HG03378 (cell line): ENCODE data around the gene HPX.
A peak's percentile ranks its signal among the peaks of the same experiment; 100 is the strongest.
"Not testable (repeated sequence)": the region's sequence is repeated elsewhere in the genome, so short reads cannot be mapped to it uniquely, and the experiment has no call there.

Experiments used
- ATAC-seq: cut with Tn5 transposase; IDR thresholded peaks from one replicate; pipeline ENCODE4 v1.9.1; 2021; ENCODE audit warnings: mild to moderate bottlenecking, moderate library complexity; ENCODE audit not compliant: unreplicated experiment

The HPX gene

DNA sequence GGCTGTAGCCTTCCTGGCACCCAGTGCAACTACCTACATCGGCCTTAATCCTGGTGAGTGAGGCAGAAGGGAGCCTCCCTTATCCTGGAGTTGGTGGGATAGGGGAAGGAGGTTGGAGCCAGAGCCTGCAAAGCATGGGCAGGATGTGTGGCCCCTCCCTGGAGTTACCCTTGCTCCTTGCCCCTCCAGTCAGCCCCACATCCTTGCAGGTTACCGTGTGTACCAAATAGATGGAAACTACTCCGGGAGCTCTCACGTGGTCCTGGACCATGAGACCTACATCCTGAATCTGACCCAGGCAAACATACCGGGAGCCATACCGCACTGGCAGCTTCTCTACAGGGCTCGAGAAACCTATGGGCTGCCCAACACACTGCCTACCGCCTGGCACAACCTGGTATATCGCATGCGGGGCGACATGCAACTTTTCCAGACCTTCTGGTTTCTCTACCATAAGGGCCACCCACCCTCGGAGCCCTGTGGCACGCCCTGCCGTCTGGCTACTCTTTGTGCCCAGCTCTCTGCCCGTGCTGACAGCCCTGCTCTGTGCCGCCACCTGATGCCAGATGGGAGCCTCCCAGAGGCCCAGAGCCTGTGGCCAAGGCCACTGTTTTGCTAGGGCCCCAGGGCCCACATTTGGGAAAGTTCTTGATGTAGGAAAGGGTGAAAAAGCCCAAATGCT is 46.7 kb downstream of the HPX start:
- no peak for ATAC-seq

DNA sequence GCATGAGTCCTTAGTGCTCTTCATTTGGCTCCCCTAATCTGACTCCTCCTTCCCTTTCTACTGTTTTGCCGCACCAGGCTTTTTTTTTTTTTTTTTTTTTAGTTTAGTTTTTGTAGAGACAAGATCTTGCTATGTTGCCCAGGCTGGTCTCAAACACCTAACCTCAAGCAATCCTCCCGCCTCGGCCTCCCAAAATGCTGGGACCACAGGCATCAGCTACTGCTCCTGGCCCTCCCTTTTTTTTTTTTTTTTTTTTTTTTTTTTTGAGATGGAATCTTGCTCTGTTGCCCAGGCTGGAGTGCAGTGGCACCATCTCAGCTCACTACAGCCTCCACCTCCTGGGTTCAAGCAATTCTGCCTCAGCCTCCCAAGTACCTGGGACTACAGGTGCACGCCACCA is 48.5 kb downstream of the HPX start:
- not testable (repeated sequence) for ATAC-seq

DNA sequence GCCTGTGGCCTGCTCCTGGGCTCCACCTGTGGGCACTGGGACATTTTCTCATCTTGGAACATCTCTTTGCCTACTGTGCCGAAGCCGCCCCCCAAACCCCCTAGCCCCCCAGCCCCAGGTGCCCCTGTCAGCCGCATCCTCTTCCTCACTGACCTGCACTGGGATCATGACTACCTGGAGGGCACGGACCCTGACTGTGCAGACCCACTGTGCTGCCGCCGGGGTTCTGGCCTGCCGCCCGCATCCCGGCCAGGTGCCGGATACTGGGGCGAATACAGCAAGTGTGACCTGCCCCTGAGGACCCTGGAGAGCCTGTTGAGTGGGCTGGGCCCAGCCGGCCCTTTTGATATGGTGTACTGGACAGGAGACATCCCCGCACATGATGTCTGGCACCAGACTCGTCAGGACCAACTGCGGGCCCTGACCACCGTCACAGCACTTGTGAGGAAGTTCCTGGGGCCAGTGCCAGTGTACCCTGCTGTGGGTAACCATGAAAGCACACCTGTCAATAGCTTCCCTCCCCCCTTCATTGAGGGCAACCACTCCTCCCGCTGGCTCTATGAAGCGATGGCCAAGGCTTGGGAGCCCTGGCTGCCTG is 49.2 kb downstream of the HPX start:
- ATAC-seq, result no peak

DNA sequence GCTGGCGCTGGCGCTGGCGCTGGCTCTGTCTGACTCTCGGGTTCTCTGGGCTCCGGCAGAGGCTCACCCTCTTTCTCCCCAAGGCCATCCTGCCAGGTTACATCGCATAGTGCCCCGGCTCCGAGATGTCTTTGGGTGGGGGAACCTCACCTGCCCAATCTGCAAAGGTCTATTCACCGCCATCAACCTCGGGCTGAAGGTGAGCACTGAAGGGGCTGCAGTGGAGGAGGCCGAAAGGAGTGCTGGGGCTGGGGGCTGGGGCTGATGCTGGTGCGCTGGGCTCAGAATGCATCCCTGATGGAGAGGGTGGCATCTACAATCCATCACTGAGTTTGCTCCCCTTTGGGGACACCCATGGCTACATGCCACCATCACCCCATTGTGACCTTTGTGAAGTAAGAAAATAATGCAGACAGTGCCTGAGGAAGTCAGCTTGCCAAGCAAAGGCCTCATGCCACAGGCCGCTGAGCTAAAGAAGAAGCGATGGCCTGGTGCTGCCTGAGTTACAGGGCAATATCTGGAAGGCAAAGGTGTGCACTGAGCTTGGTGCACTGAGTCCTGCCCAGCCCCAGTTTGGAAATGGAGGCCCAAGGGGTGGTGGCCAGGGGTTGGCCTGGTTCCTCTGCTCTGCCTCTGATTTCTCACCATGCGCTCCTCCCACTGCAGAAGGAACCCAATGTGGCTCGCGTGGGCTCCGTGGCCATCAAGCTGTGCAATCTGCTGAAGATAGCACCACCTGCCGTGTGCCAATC is 49.9 kb downstream of the HPX start:
- no peak for ATAC-seq

DNA sequence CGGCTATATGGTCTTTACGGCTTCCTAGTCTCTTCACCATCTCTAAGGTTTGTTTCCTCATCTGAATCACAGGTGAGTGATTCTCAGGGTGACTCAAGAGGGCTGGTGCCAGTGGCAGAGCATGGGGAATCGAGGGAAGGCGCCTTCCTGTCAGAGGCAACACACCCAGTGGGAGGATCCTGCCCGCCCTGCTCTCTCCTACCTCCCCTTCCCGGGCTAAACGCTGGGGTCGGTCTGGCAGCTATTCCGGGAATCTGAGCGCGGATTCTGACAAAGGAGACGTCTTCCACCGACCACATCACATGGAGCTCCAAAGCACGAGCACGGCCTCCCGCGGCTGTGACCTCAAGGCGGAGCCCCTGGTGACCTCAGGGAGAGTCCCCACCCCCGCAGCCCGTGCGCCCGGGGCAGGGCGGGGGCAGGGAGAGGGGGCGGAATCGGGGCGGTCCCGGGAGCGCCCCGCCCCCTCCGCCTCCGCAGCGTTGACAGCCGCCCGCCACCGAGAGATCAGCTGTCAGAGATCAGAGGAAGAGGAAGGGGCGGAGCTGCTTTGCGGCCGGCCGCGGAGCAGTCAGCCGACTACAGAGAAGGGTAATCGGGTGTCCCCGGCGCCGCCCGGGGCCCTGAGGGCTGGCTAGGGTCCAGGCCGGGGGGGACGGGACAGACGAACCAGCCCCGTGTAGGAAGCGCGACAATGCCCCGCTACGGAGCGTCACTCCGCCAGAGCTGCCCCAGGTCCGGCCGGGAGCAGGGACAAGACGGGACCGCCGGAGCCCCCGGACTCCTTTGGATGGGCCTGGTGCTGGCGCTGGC is 50.7 kb downstream of the HPX start, which contains the start of gene SMPD1:
TSS of gene SMPD1 (plus strand) at position 570 of the 813 bp plus-strand sequence. CDS start at position 695, 125 bp downstream.
- peak; percentile 85 for ATAC-seq

DNA sequence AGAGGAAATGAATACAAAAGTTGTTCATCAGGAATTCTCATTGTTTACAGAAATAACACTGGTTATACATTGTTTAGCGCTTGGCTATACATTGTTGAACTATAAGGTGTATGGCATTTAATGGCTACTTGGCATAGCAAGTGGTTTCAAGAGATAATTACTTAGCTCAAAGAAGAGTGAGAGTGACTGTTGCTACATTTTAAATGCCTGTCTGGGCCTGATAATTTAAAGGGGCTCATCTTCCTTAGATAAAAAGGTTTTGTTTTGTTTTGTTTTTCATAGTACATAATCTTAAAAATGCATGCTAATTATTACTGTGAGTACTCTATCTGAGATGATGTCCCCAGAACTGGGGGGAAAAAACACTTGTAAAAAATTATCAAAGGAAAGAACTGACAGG is 52.0 kb downstream of the HPX start:
- ATAC-seq, result no peak

DNA sequence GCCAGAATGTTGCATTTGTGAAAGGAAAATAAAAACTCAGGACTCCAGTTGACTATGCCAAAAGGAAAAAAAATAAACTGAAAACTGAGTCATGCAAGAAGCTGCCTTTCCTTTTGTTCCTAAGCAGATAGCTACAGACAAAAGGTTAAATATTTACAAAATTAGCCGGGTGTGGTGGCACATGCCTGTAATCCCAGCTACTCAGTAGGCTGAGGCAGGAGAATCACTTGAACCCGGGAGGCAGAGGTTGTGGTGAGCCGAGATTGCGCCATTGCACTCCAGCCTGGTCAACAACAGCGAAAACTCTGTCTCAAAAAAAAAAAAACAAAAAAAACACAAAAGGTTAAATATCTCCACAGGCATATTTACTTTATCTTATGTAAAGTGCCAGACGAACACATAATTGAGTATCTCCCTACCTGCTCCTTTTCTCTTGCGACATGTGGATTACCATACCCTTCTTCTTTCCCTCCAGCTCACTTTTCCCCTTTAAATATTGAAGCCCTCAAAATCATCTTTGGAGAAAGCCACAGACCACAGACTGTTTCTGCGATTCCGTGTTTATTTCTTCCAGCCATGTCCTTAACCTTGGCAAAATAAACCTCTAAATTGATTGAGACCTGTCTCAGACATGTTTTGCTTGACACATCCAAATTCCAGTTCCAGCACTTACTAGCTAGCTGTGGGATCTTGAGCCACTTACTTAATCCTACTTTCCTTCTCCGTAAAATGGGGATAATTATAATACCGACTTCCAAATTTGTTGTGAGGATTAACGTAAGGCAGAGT is 52.8 kb downstream of the HPX start:
- ATAC-seq, result no peak

DNA sequence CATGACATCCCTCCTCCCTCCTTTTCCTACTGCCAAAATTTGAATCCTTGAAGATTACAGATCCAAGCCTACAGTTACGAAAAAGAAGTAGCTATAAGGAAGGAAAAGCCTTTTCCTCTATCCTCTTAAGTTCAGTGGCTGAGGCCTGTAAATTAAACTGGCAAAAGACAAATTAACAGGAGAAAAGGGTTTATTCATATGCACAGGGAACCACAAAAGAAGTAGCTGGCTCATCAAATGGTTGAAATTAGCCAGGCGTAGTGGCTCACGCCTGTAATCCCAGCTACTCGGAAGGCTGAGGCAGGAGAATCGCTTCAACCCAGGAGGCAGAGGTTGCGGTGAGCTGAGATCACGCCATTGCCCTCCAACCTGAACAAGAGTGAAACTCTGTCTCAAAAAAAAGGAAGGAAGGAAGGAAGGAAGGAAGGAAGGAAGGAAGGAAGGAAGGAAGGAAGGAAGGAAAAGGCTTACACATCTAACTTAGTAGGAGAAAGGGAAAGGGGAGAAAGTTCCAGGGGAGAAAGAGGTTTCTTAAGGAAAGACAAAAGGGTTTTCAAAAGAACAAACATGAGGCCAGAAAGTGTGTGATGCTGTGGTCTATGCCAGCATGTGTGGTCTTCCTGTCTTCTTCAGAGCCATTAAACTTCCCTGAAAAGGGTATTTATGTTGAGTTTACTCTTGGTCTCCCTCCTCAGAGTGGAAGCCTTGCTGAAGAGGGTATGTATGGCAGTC is 55.6 kb downstream of the HPX start:
- no peak for ATAC-seq
